GM12872 (cell line): ENCODE data around the gene COL15A1.

Experiments
- CTCF ChIP-seq: IDR thresholded peaks from 3 replicates; pipeline ENCODE4 v1.5.1; 2011; ENCODE audit warnings: low read depth, mild to moderate bottlenecking, low read length, moderate library complexity; ENCODE audit not compliant: insufficient read depth

COL15A1 gene

GRCh38 chr9:98925956-98926355 lies 17.8 kb upstream of the COL15A1 start:
- no peak for TF ChIP-seq CTCF

GRCh38 chr9:98927724-98928123 lies 16.0 kb upstream of the COL15A1 start:
- TF ChIP-seq CTCF: no peak

- no peak for TF ChIP-seq CTCF
Observed at GRCh38 chr9:98929071-98929470, 14.6 kb upstream of the COL15A1 start.

GRCh38 chr9:98929895-98930341 lies 13.8 kb upstream of the COL15A1 start:
- no peak for TF ChIP-seq CTCF

- TF ChIP-seq CTCF: no peak
Observed at GRCh38 chr9:98930792-98931191, 12.9 kb upstream of the COL15A1 start.

GRCh38 chr9:98931600-98932389 lies 11.9 kb upstream of the COL15A1 start:
- no peak for TF ChIP-seq CTCF

- no peak for TF ChIP-seq CTCF
Observed at GRCh38 chr9:98933185-98933584, 10.5 kb upstream of the COL15A1 start.
